Mesenchymal stem cell (in vitro differentiated cells and primary cell): ENCODE data around the gene SH3D19.

Experiments used
- DNase-seq: peaks from one replicate; pipeline ENCODE4 v3.0.0-alpha.2; 2013
- H2AFZ ChIP-seq: one replicate; pipeline ENCODE4 v1.6.1; 2013; ENCODE audit warnings: low read depth, mild to moderate bottlenecking, control low read depth, inconsistent platforms, low read length, moderate library complexity
- H2AK5ac ChIP-seq: 2 replicates; pipeline ENCODE4 v1.6.1; 2013; ENCODE audit warnings: low read length, moderate library complexity, mild to moderate bottlenecking, inconsistent platforms; ENCODE audit not compliant: severe bottlenecking
- H2BK120ac ChIP-seq: one replicate; pipeline ENCODE4 v1.6.1; 2013; ENCODE audit warnings: low read depth, mild to moderate bottlenecking, inconsistent platforms, low read length, moderate library complexity
- H2BK12ac ChIP-seq, 2 experiments: one replicate each; pipeline ENCODE4 v1.6.1; 2013; ENCODE audit warnings: inconsistent platforms in 2 of 2, low read length in 2 of 2, mild to moderate bottlenecking in 2 of 2, moderate library complexity in 2 of 2, control low read depth in 1 of 2
- H2BK15ac ChIP-seq: one replicate; pipeline ENCODE4 v1.6.1; 2013; ENCODE audit warnings: mild to moderate bottlenecking, low read depth, inconsistent platforms; ENCODE audit not compliant: poor library complexity, severe bottlenecking
- H2BK5ac ChIP-seq: 2 replicates; pipeline ENCODE4 v1.6.1; 2013; ENCODE audit warnings: low read depth, mild to moderate bottlenecking, low read length, control low read depth, inconsistent platforms; ENCODE audit not compliant: poor library complexity, severe bottlenecking
- H3K14ac ChIP-seq, 2 experiments: one replicate each; pipeline ENCODE4 v1.6.1; 2013; ENCODE audit warnings: inconsistent platforms in 2 of 2, low read length in 2 of 2, control low read depth in 1 of 2, mild to moderate bottlenecking in 1 of 2, moderate library complexity in 1 of 2
- H3K18ac ChIP-seq, 2 experiments: one replicate each; pipeline ENCODE4 v1.6.1; 2013; ENCODE audit warnings: inconsistent platforms in 2 of 2, low read length in 2 of 2, control low read depth in 1 of 2, low read depth in 1 of 2, mild to moderate bottlenecking in 1 of 2
- H3K23ac ChIP-seq, 2 experiments: one replicate each; pipeline ENCODE4 v1.6.1; 2013; ENCODE audit warnings: inconsistent platforms in 2 of 2, low read length in 2 of 2, mild to moderate bottlenecking in 2 of 2, moderate library complexity in 2 of 2, control low read depth in 1 of 2
- H3K27ac ChIP-seq: 2 replicates; pipeline ENCODE4 v1.5.1; 2013; ENCODE audit warnings: mild to moderate bottlenecking, moderate library complexity, low read length, control low read depth, inconsistent platforms; ENCODE audit not compliant: poor library complexity, severe bottlenecking
- H3K27me3 ChIP-seq, 2 experiments: 2 replicates each; pipeline versions ENCODE4 v1.6.1 to v1.7.0; 2013; ENCODE audit warnings: low read length in 2 of 2, mild to moderate bottlenecking in 2 of 2, moderate library complexity in 2 of 2, control low read depth in 1 of 2, inconsistent platforms in 1 of 2; ENCODE audit not compliant: control insufficient read depth in 1 of 2, insufficient read depth in 1 of 2
- H3K36me3 ChIP-seq, 2 experiments: 2 replicates each; pipeline versions ENCODE4 v1.6.1 to v1.7.0; 2013; ENCODE audit warnings: low read length in 2 of 2, control low read depth in 1 of 2, inconsistent platforms in 1 of 2, low read depth in 1 of 2, mild to moderate bottlenecking in 1 of 2; ENCODE audit not compliant: insufficient read depth in 2 of 2, control insufficient read depth in 1 of 2
- H3K4ac ChIP-seq, 2 experiments: one replicate each; pipeline ENCODE4 v1.6.1; 2013; ENCODE audit warnings: inconsistent platforms in 2 of 2, low read length in 2 of 2, mild to moderate bottlenecking in 2 of 2, moderate library complexity in 2 of 2, control low read depth in 1 of 2, low read depth in 1 of 2
- H3K4me1 ChIP-seq: 2 replicates; pipeline ENCODE4 v1.6.1; 2013; ENCODE audit warnings: low read depth, low read length, control low read depth; ENCODE audit not compliant: control insufficient read depth, insufficient read depth
- H3K4me2 ChIP-seq: 2 replicates; pipeline ENCODE4 v1.6.1; 2013; ENCODE audit warnings: low read length, mild to moderate bottlenecking, inconsistent platforms; ENCODE audit not compliant: poor library complexity, severe bottlenecking
- H3K4me3 ChIP-seq, 2 experiments: 2 replicates each; pipeline versions ENCODE4 v1.5.1 to v1.7.0; 2013; ENCODE audit warnings: low read length in 2 of 2, mild to moderate bottlenecking in 2 of 2, control low read depth in 1 of 2, low read depth in 1 of 2; ENCODE audit not compliant: insufficient read depth in 1 of 2
- H3K79me1 ChIP-seq: replicated peaks from 2 replicates; pipeline ENCODE4 v1.6.1; 2013; ENCODE audit warnings: mild to moderate bottlenecking, control low read depth, low read length, inconsistent platforms; ENCODE audit not compliant: poor library complexity, severe bottlenecking
- H3K9ac ChIP-seq: 2 replicates; pipeline ENCODE4 v1.7.0; 2013; ENCODE audit warnings: mild to moderate bottlenecking, low read length, moderate library complexity
- H3K9me3 ChIP-seq: 2 replicates; pipeline ENCODE4 v1.7.0; 2013; ENCODE audit warnings: mild to moderate bottlenecking, low read length; ENCODE audit not compliant: control insufficient read depth
- H4K8ac ChIP-seq: one replicate; pipeline ENCODE4 v1.6.1; 2013; ENCODE audit warnings: inconsistent platforms, mild to moderate bottlenecking, low read length, moderate library complexity
- H4K91ac ChIP-seq: one replicate; pipeline ENCODE4 v1.6.1; 2013; ENCODE audit warnings: mild to moderate bottlenecking, low read length, inconsistent platforms
- WGBS: methylation state at CpG from one replicate; pipeline ENCODE4 v1.1.7; 2013; ENCODE audit warnings: mixed read lengths; 5-methylcytosine and 5-hydroxymethylcytosine counted together

The SH3D19 gene

GRCh38 chr4:151173871-151174270 lies 151.5 kb downstream of the SH3D19 start:
- 35% methylated on average over 2 of the region's 3 CpGs for WGBS
- no peak overlapping the region for H3K23ac ChIP-seq
- no peak overlapping the region for H2BK5ac ChIP-seq
- peak; percentile 40 for DNase-seq
- peaks cover under 1% of the 10 kb centered on the region for H3K4me1 ChIP-seq
- no peak overlapping the region for H3K4me3 ChIP-seq
- no peak overlapping the region for H3K4me2 ChIP-seq
- H3K27ac ChIP-seq: no peak overlapping the region
- H3K9me3 ChIP-seq: no peaks in the 10 kb centered on the region
- H3K9ac ChIP-seq: no peak overlapping the region
- no peak overlapping the region for H2AFZ ChIP-seq
- no peak overlapping the region for H2AK5ac ChIP-seq
- no peak overlapping the region for H4K91ac ChIP-seq
- H3K18ac ChIP-seq: peak overlapping the region; percentile 37 to 66
- no peak overlapping the region for H2BK15ac ChIP-seq
- H2BK120ac ChIP-seq: no peak overlapping the region
- H3K27me3 ChIP-seq: no peaks in the 10 kb centered on the region
- peaks cover 20% of the 10 kb centered on the region for H3K79me1 ChIP-seq
- no peak overlapping the region for H3K4ac ChIP-seq
- H3K36me3 ChIP-seq: peaks cover 18 to 79% of the 10 kb centered on the region in 2 experiments
- H4K8ac ChIP-seq: no peak overlapping the region
- no peak overlapping the region for H3K14ac ChIP-seq
- no peak overlapping the region for H2BK12ac ChIP-seq

- no peak overlapping the region for H3K4ac ChIP-seq
- H3K4me3 ChIP-seq: no peak overlapping the region
- H3K36me3 ChIP-seq: peaks cover 10 to 56% of the 10 kb centered on the region in 2 experiments
- H4K8ac ChIP-seq: no peak overlapping the region
- peak overlapping the region; percentile 60 for H3K27ac ChIP-seq
- H3K4me2 ChIP-seq: no peak overlapping the region
- no peak overlapping the region for H2BK120ac ChIP-seq
- H3K14ac ChIP-seq: no peak overlapping the region
- H3K9ac ChIP-seq: peak overlapping the region; percentile 75
- H3K27me3 ChIP-seq: no peaks in the 10 kb centered on the region
- H2BK15ac ChIP-seq: no peak overlapping the region
- H3K18ac ChIP-seq: no peak overlapping the region
- no peak overlapping the region for H2AK5ac ChIP-seq
- WGBS: 64% methylated on average over 1 of the region's 3 CpGs
- peaks cover 7% of the 10 kb centered on the region for H3K4me1 ChIP-seq
- H2BK5ac ChIP-seq: no peak overlapping the region
- no peak overlapping the region for H4K91ac ChIP-seq
- H3K79me1 ChIP-seq: peaks cover 20% of the 10 kb centered on the region
- peak; percentile 25 for DNase-seq
- no peaks in the 10 kb centered on the region for H3K9me3 ChIP-seq
- no peak overlapping the region for H2AFZ ChIP-seq
- no peak overlapping the region for H2BK12ac ChIP-seq
- no peak overlapping the region for H3K23ac ChIP-seq
Measured at GRCh38 chr4:151169900-151170299, 155.5 kb downstream of the SH3D19 start.

GRCh38 chr4:151169223-151169622 lies 156.2 kb downstream of the SH3D19 start:
- no peak overlapping the region for H4K8ac ChIP-seq
- H3K27ac ChIP-seq: peak overlapping the region; percentile 60
- WGBS: 13% methylated on average over 6 of the region's 7 CpGs
- no peak overlapping the region for H2BK12ac ChIP-seq
- no peak overlapping the region for H2AK5ac ChIP-seq
- H2BK120ac ChIP-seq: no peak overlapping the region
- H3K14ac ChIP-seq: no peak overlapping the region
- no peak overlapping the region for H3K4ac ChIP-seq
- no peak overlapping the region for H3K4me3 ChIP-seq
- no peak overlapping the region for H3K18ac ChIP-seq
- H3K79me1 ChIP-seq: peaks cover 17% of the 10 kb centered on the region
- H3K4me1 ChIP-seq: peaks cover 7% of the 10 kb centered on the region
- peak; percentile 97 for DNase-seq
- H3K4me2 ChIP-seq: no peak overlapping the region
- H3K23ac ChIP-seq: no peak overlapping the region
- no peaks in the 10 kb centered on the region for H3K9me3 ChIP-seq
- H2BK15ac ChIP-seq: no peak overlapping the region
- H2AFZ ChIP-seq: no peak overlapping the region
- peak overlapping the region; percentile 75 for H3K9ac ChIP-seq
- H3K27me3 ChIP-seq: no peaks in the 10 kb centered on the region
- no peak overlapping the region for H4K91ac ChIP-seq
- H2BK5ac ChIP-seq: no peak overlapping the region
- peaks cover 4 to 54% of the 10 kb centered on the region in 2 experiments for H3K36me3 ChIP-seq

GRCh38 chr4:151167561-151167960 lies 157.8 kb downstream of the SH3D19 start:
- 95% methylated on average over 21 of the region's 24 CpGs for WGBS
- no peak for DNase-seq

More at GRCh38 chr4:151167561-151167960, 157.8 kb downstream of the SH3D19 start:
- H3K27me3 ChIP-seq: no peaks in the 10 kb centered on the region
- peaks cover 0 to 53% of the 10 kb centered on the region in 2 experiments for H3K36me3 ChIP-seq
- H2BK5ac ChIP-seq: no peak overlapping the region
- no peak overlapping the region for H2BK120ac ChIP-seq
- no peak overlapping the region for H3K23ac ChIP-seq
- no peak overlapping the region for H3K9ac ChIP-seq
- no peak overlapping the region for H3K27ac ChIP-seq
- H2BK15ac ChIP-seq: no peak overlapping the region
- H3K18ac ChIP-seq: no peak overlapping the region
- no peak overlapping the region for H3K14ac ChIP-seq
- H3K9me3 ChIP-seq: no peaks in the 10 kb centered on the region
- H3K4ac ChIP-seq: no peak overlapping the region
- H3K79me1 ChIP-seq: peaks cover 13% of the 10 kb centered on the region
- no peak overlapping the region for H3K4me3 ChIP-seq
- no peak overlapping the region for H2AK5ac ChIP-seq
- H2BK12ac ChIP-seq: no peak overlapping the region
- no peak overlapping the region for H4K8ac ChIP-seq
- no peak overlapping the region for H2AFZ ChIP-seq
- peaks cover 7% of the 10 kb centered on the region for H3K4me1 ChIP-seq
- no peak overlapping the region for H4K91ac ChIP-seq
- no peak overlapping the region for H3K4me2 ChIP-seq
